GM23338 (cell line): ENCODE measurements around the gene IL15RA. TPM values are rescaled to one million over a fixed set of nuclear protein-coding genes. Genes with fewer than 3 reads are reported as not detected.

Experiments used
- ATAC-seq: fragments of 200-7000 bp; cut with Tn5 transposase; 3 replicates; pipeline ENCODE4 v1.9.1; 2020
- DNase-seq: peaks from one replicate; pipeline ENCODE4 v3.0.0-alpha.2; 2015; ENCODE audit warnings: low spot score
- H2AFZ ChIP-seq: fragments of 200-600 bp; sonication (generic); 2 replicates; pipeline ENCODE4 v1.8.0; 2016; ENCODE audit warnings: antibody characterized with exemption, mild to moderate bottlenecking, moderate library complexity
- H3F3A ChIP-seq: fragments of 200-600 bp; sonication (generic); replicated peaks from 2 replicates; pipeline ENCODE4 v1.8.0; 2017; ENCODE audit warnings: antibody characterized with exemption, mixed run types, low read depth
- H3K27ac ChIP-seq: fragments of 200-600 bp; sonication (generic); 2 replicates; pipeline ENCODE4 v1.6.1; 2016; ENCODE audit warnings: low read depth
- H3K27me3 ChIP-seq: fragments of 200-600 bp; sonication (generic); 2 replicates; pipeline ENCODE4 v1.8.0; 2016; ENCODE audit warnings: mild to moderate bottlenecking, mixed run types, moderate library complexity; ENCODE audit not compliant: insufficient read depth
- H3K36me3 ChIP-seq: fragments of 200-600 bp; sonication (generic); 2 replicates; pipeline ENCODE4 v1.8.0; 2016; ENCODE audit warnings: mild to moderate bottlenecking; ENCODE audit not compliant: insufficient read depth
- H3K4me1 ChIP-seq: fragments of 200-600 bp; sonication (generic); 2 replicates; pipeline ENCODE4 v1.8.0; 2016; ENCODE audit warnings: mild to moderate bottlenecking, moderate library complexity; ENCODE audit not compliant: insufficient read depth
- H3K4me2 ChIP-seq: fragments of 200-600 bp; sonication (generic); 2 replicates; pipeline ENCODE4 v1.7.1; 2017; ENCODE audit warnings: mixed run types
- H3K4me3 ChIP-seq: fragments of 200-600 bp; sonication (generic); 2 replicates; pipeline ENCODE4 v1.6.1; 2016; ENCODE audit warnings: mixed run types
- H3K79me2 ChIP-seq: fragments of 200-600 bp; sonication (generic); replicated peaks from 2 replicates; pipeline ENCODE4 v1.8.0; 2017; ENCODE audit warnings: mild to moderate bottlenecking; ENCODE audit not compliant: insufficient read depth
- H3K9me2 ChIP-seq: fragments of 200-600 bp; sonication (generic); 2 replicates; pipeline ENCODE4 v1.8.0; 2017; ENCODE audit not compliant: insufficient read depth
- H4K20me1 ChIP-seq: fragments of 200-600 bp; sonication (generic); replicated peaks from 2 replicates; pipeline ENCODE4 v1.8.0; 2017; ENCODE audit warnings: mild to moderate bottlenecking; ENCODE audit not compliant: insufficient read depth
- H3K27ac Mint-ChIP-seq: 2 replicates; pipeline ENCODE4 v1.8.0; 2020; ENCODE audit warnings: inconsistent platforms, mild to moderate bottlenecking, moderate library complexity, mixed read lengths
- H3K27me3 Mint-ChIP-seq: 3 replicates; pipeline ENCODE4 v1.8.0; 2022; ENCODE audit warnings: low read depth, mild to moderate bottlenecking, moderate library complexity, mixed read lengths, inconsistent platforms; ENCODE audit not compliant: insufficient read depth, poor library complexity
- H3K36me3 Mint-ChIP-seq: 3 replicates; pipeline ENCODE4 v1.8.0; 2021; ENCODE audit warnings: low read depth, mild to moderate bottlenecking, inconsistent platforms, moderate library complexity, mixed read lengths
- H3K4me1 Mint-ChIP-seq: 3 replicates; pipeline ENCODE4 v1.8.0; 2020; ENCODE audit warnings: mild to moderate bottlenecking, inconsistent platforms, mixed read lengths
- H3K4me3 Mint-ChIP-seq: 3 replicates; pipeline ENCODE4 v1.8.0; 2021; ENCODE audit warnings: moderate library complexity, mild to moderate bottlenecking, inconsistent platforms, mixed read lengths
- H3K9me3 Mint-ChIP-seq: 3 replicates; pipeline ENCODE4 v1.8.0; 2020; ENCODE audit warnings: moderate library complexity, mild to moderate bottlenecking, inconsistent platforms, mixed read lengths
- CREB1 ChIP-seq: fragments of 250-450 bp; sonication (Bioruptor Pico); IDR thresholded peaks from 2 replicates; pipeline ENCODE4 v1.5.0; 2020; ENCODE audit warnings: low read depth, mild to moderate bottlenecking, moderate library complexity
- EZH2 ChIP-seq: fragments of 200-600 bp; sonication (generic); IDR thresholded peaks from one replicate; pipeline ENCODE4 v1.8.0; 2017; ENCODE audit warnings: antibody characterized with exemption, mild to moderate bottlenecking, low read depth; ENCODE audit not compliant: unreplicated experiment
- EZH2phosphoT487 ChIP-seq: fragments of 200-600 bp; sonication (generic); IDR thresholded peaks from one replicate; pipeline ENCODE4 v1.8.1; 2018; ENCODE audit warnings: antibody characterized with exemption; ENCODE audit not compliant: unreplicated experiment
- NANOG ChIP-seq: IDR thresholded peaks from 2 replicates; pipeline ENCODE4 v1.6.1; 2016; ENCODE audit warnings: antibody characterized with exemption, borderline replicate concordance
- POLR2AphosphoS5 ChIP-seq: IDR thresholded peaks from 2 replicates; pipeline ENCODE4 v1.6.1; 2016; ENCODE audit warnings: antibody characterized with exemption, low read depth
- STAT1 ChIP-seq: IDR thresholded peaks from one replicate; pipeline ENCODE4 v1.6.1; 2016; ENCODE audit warnings: antibody characterized with exemption; ENCODE audit not compliant: unreplicated experiment
- ZNF114 ChIP-seq: fragments of 250-450 bp; sonication (Bioruptor Pico); IDR thresholded peaks from 2 replicates; pipeline ENCODE4 v1.5.0; 2020; ENCODE audit warnings: mild to moderate bottlenecking, moderate library complexity
- ZNF331 ChIP-seq: fragments of 250-450 bp; sonication (Bioruptor Pico); IDR thresholded peaks from 2 replicates; pipeline ENCODE4 v1.5.0; 2020; ENCODE audit warnings: low read depth, mild to moderate bottlenecking, moderate library complexity
- ZNF462 ChIP-seq: fragments of 250-450 bp; sonication (Bioruptor Pico); IDR thresholded peaks from 2 replicates; pipeline ENCODE4 v1.5.0; 2020; ENCODE audit warnings: mild to moderate bottlenecking, moderate library complexity
- polyA plus RNA-seq: library from polyadenylated mRNA; unstranded; fragments of >200 nt; fragmentation: Nextera tagmentation; extraction: Ambion mirVana; gene quantifications from 2 replicates; pipeline ENCODE4 v1.2.1, GENCODE V29; 2016
- total RNA-seq: library from RNA; depleted of rRNA; stranded (reverse); fragments of >200 nt; shearing (Covaris generic); gene quantifications from 2 replicates; pipeline ENCODE4 v1.2.3, GENCODE V29; 2014
- TF ChIP-seq, protein P1 (sequence below): IDR thresholded peaks from 2 replicates; pipeline ENCODE4 v1.6.1; 2016; ENCODE audit warnings: antibody characterized with exemption

IL15RA gene
- total and polyA plus RNA-seq, 2 experiments from 2014 or later, result 1.6 to 2.2 TPM

DNA sequence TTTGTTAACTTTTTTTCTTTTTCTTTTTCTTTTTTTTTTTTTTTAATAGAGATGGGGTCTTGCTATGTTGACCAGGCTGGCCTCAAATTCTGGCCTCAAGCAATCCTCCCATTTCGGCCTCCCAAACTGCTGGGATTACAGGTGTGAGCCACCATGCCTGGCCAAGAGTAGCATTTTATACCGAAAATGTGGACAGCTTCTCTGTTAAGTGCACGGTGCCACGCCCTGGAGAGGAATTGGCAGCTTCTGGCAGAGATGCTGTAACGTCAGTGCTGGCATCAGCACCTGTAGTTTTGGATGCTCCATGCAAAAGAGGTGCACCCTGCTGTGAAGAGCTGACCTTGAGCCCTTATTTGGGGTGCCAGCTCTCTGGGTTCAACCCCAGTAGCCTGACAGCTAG, 18.2 kb downstream of the IL15RA start (continued):
- TF ChIP-seq ZNF462 (CRISPR knock-in tag) (no peak), NANOG (no peak)
- TF ChIP-seq, protein P1, sequence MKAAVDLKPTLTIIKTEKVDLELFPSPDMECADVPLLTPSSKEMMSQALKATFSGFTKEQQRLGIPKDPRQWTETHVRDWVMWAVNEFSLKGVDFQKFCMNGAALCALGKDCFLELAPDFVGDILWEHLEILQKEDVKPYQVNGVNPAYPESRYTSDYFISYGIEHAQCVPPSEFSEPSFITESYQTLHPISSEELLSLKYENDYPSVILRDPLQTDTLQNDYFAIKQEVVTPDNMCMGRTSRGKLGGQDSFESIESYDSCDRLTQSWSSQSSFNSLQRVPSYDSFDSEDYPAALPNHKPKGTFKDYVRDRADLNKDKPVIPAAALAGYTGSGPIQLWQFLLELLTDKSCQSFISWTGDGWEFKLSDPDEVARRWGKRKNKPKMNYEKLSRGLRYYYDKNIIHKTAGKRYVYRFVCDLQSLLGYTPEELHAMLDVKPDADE, result no peak

GRCh38 chr10:5958675-5959074, 18.7 kb downstream of the IL15RA start:
- ATAC-seq (no peak), DNase-seq (no peak)
- TF ChIP-seq, protein P1, result no peak
- no peak for TF ChIP-seq EZH2
- TF ChIP-seq ZNF331, result no peak
- TF ChIP-seq POLR2AphosphoS5, result no peak
- TF ChIP-seq EZH2phosphoT487, result no peak
- no peak for TF ChIP-seq CREB1 (CRISPR knock-in tag)
- TF ChIP-seq STAT1, result no peak
- TF ChIP-seq ZNF114 (CRISPR knock-in tag), result no peak

More at GRCh38 chr10:5958675-5959074, 18.7 kb downstream of the IL15RA start:
- Mint-ChIP-seq H3K36me3 (no peaks in the 10 kb centered on the region), H3K27ac (no peak overlapping the region), H3K4me1 (peaks cover 5% of the 10 kb centered on the region), H3K27me3 (peaks cover 7% of the 10 kb centered on the region), H3K4me3 (no peak overlapping the region), H3K9me3 (no peaks in the 10 kb centered on the region)
- H3K27ac ChIP-seq, result no peak overlapping the region
- H3K36me3 ChIP-seq, result no peaks in the 10 kb centered on the region
- H3K4me3 ChIP-seq, result no peak overlapping the region
- H3K4me2 ChIP-seq, result no peak overlapping the region
- H3K79me2 ChIP-seq, result no peaks in the 10 kb centered on the region
- H3K27me3 ChIP-seq, result no peaks in the 10 kb centered on the region
- no peaks in the 10 kb centered on the region for H4K20me1 ChIP-seq
- no peaks in the 10 kb centered on the region for H3K9me2 ChIP-seq
- no peaks in the 10 kb centered on the region for H3F3A ChIP-seq
- H3K4me1 ChIP-seq, result no peaks in the 10 kb centered on the region
- no peak overlapping the region for H2AFZ ChIP-seq
